ENCODE data around the gene NUDT15. TPM values are rescaled to one million over a fixed set of nuclear protein-coding genes. Genes with fewer than 3 reads are reported as not detected.

The NUDT15 gene
- total RNA-seq, 4 donors from 2014 or later, result 1.8 to 22.9 (median 7.3) TPM

DNA sequence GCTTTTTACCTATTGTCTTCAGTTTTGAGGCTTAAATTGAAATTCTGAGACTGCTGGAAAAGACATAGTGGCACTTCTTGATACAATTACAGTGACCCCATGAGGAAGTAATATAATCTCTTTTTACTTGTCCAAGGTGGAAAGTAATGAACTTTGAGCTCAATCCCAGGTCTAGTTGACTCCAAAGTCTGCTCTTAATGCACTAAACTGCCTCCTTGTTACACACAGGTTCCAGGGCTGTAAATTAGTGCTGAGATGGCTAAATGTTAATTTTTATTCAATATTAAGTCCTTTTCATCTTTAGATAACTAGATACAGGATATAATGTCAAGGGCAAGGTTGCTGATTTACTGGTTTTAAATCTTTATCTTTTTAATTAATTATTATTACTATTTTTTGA, 2.5 kb downstream of the NUDT15 start:
- Histone ChIP-seq H3K9me3 (no peaks in the 10 kb centered on the region), H3K27me3 (no peaks in the 10 kb centered on the region), H3K27ac (no peak overlapping the region), H3K4me1 (no peaks in the 10 kb centered on the region), H3K36me3 (no peaks in the 10 kb centered on the region), H3K4me3 (no peak overlapping the region)
- TF ChIP-seq, protein P1, sequence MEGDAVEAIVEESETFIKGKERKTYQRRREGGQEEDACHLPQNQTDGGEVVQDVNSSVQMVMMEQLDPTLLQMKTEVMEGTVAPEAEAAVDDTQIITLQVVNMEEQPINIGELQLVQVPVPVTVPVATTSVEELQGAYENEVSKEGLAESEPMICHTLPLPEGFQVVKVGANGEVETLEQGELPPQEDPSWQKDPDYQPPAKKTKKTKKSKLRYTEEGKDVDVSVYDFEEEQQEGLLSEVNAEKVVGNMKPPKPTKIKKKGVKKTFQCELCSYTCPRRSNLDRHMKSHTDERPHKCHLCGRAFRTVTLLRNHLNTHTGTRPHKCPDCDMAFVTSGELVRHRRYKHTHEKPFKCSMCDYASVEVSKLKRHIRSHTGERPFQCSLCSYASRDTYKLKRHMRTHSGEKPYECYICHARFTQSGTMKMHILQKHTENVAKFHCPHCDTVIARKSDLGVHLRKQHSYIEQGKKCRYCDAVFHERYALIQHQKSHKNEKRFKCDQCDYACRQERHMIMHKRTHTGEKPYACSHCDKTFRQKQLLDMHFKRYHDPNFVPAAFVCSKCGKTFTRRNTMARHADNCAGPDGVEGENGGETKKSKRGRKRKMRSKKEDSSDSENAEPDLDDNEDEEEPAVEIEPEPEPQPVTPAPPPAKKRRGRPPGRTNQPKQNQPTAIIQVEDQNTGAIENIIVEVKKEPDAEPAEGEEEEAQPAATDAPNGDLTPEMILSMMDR (IDR thresholded peaks at IDR 0.05), result no peak
- TF ChIP-seq POLR2A (IDR thresholded peaks at IDR 0.05), result no peak
- DNase-seq, result no peak
- intact Hi-C loops (cut with DNase I; ENCODE audit: low total_unique reads), result no loop called here

GRCh38 chr13:48040896-48041295, 3.4 kb downstream of the NUDT15 start:
- intact Hi-C loops (cut with DNase I; ENCODE audit: low total_unique reads), result no loop called here
- no peak for TF ChIP-seq POLR2A (IDR thresholded peaks at IDR 0.05)
- TF ChIP-seq, protein P1 (IDR thresholded peaks at IDR 0.05), result no peak
- no peaks in the 10 kb centered on the region for H3K36me3 ChIP-seq
- DNase-seq, result no peak
- no peaks in the 10 kb centered on the region for H3K9me3 ChIP-seq
- H3K4me3 ChIP-seq, result no peak overlapping the region
- no peaks in the 10 kb centered on the region for H3K27me3 ChIP-seq
- no peaks in the 10 kb centered on the region for H3K4me1 ChIP-seq
- H3K27ac ChIP-seq, result no peak overlapping the region

DNA sequence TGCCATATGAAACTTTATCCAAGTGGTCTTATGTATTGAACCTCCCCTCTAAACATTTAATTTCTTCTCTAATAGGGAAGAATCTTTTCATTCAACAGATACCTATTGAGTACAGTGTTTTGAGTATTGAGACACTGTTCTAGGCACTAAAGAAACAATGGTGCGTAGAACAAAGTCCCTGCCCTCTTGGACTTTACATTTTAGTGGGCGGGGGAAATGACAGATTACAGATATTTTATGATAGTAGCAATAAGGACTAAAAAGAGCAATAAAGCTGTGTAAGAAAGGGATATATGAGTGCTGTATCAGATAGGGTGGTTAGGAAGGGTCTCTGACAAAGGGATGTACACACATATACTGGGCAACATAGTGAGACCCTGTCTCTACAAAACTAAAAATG, 5.4 kb downstream of the NUDT15 start:
- intact Hi-C loops (cut with DNase I; ENCODE audit: low total_unique reads), result no loop called here
- Histone ChIP-seq H3K9me3 (no peaks in the 10 kb centered on the region), H3K27ac (no peak overlapping the region), H3K36me3 (no peaks in the 10 kb centered on the region), H3K4me3 (no peak overlapping the region), H3K27me3 (no peaks in the 10 kb centered on the region), H3K4me1 (no peaks in the 10 kb centered on the region)
- TF ChIP-seq POLR2A (IDR thresholded peaks at IDR 0.05), result no peak
- TF ChIP-seq, protein P1 (IDR thresholded peaks at IDR 0.05), result no peak
- DNase-seq, result no peak

DNA sequence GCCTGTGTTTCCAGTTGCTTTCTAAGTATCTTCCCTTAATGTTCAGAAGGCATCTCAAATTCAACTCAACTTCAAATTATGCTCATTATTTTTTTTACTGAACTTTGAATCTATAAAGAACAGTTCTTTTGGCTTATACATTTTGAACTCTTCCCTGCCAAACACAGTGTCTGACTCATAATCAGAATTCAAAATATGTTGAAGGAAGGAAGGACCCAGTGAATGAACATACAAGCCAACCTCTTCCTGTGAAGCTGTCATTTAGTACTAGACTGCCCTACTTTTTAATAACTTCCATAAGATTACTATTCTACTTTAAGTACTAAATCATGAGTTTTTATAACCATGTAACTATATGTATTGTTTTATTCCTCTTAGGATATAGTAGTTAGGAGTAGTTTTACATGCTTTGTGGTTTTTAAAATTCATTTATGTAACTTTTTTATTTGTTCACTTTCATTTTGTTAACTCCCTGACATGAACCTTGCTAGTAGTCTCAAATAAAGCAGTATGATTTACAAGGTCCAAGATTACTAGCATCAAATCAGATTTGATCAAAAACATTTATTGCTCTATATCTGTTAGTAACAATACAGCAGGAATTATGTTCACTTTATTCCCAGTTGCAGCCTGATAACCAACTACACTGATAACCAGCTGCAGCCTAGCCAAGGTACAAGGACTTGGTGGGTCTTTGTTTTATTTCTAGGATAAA, 6.4 kb downstream of the NUDT15 start:
- no peak for TF ChIP-seq POLR2A (IDR thresholded peaks at IDR 0.05)
- TF ChIP-seq, protein P1 (IDR thresholded peaks at IDR 0.05), result no peak
- intact Hi-C loops (cut with DNase I; ENCODE audit: low total_unique reads), result no loop called here
- no peaks in the 10 kb centered on the region for H3K36me3 ChIP-seq
- no peaks in the 10 kb centered on the region for H3K27me3 ChIP-seq
- no peak overlapping the region for H3K4me3 ChIP-seq
- no peaks in the 10 kb centered on the region for H3K9me3 ChIP-seq
- H3K4me1 ChIP-seq, result no peaks in the 10 kb centered on the region
- H3K27ac ChIP-seq, result no peak overlapping the region
- DNase-seq, result no peak

DNA sequence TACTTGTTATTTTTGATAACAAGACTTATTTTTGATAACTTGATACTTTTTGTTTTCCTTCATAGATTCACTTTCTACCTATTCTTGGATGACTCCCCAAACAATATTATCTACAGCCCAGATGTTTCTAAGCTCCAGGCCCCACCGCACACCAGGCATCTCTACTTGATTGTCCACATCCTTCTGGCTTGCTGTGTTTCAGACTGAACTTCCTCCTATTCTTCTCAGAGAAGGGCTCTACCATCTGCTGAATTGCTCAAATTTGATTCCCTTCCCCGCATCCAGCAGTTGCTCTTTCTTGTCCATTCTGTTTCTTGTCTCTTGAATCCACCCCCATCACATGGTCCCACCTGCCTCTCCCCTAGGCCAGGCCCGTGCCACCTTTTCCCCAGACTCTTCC, 13.0 kb downstream of the NUDT15 start:
- intact Hi-C loops (cut with DNase I; ENCODE audit: low total_unique reads), result no loop called here
- TF ChIP-seq, protein P1 (IDR thresholded peaks at IDR 0.05), result no peak
- TF ChIP-seq POLR2A (IDR thresholded peaks at IDR 0.05), result no peak
- no peak for DNase-seq
- no peaks in the 10 kb centered on the region for H3K36me3 ChIP-seq
- H3K4me3 ChIP-seq, result no peak overlapping the region
- no peaks in the 10 kb centered on the region for H3K9me3 ChIP-seq
- no peak overlapping the region for H3K27ac ChIP-seq
- no peaks in the 10 kb centered on the region for H3K27me3 ChIP-seq
- H3K4me1 ChIP-seq, result no peaks in the 10 kb centered on the region

Data from uterus (tissue), 4 donors.